Stimulated activated CD4-positive, alpha-beta T cell treated with anti-CD3 and anti-CD28 coated beads, Interleukin-1b, Interleukin-23, amount 100 ng/mL, for 1 hour (primary cell): ENCODE results near the gene CCDC61.

Experiments
- DNase-seq, 2 donors: peaks; one replicate each; pipeline ENCODE4 v3.0.0-alpha.2; 2020; ENCODE audit warnings: low read depth in 2 of 2

CCDC61 gene

GRCh38 chr19:45973553-45974338, 21.5 kb upstream of the CCDC61 start, which contains the start of gene NOVA2:
Gene NOVA2 (minus strand): TSS chr19:45973865. CDS start chr19:45973351, 514 bp downstream.
- no peak for DNase-seq

- no peak for DNase-seq
Measured at GRCh38 chr19:45975306-45976070, 19.8 kb upstream of the CCDC61 start.

- no peak for DNase-seq
Measured at GRCh38 chr19:45976178-45976577, 19.1 kb upstream of the CCDC61 start.

DNA sequence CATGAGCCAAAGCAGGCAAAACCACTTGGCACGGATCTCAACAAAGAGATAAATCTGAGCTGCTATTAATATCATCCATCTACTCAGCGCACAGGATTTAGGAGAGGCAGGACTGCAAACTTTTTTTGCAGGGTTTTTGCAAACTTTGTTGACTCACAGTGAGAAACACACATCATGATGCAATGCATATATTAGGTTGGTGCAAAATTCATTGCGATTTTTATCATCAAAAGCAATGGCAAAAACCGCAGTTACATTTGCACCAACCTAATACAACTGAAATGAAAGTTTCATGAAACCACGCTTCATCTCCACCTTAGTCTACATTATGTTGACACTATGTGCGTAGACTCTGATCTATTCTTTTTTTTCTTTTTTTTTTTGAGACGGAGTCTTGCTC, 17.1 kb upstream of the CCDC61 start:
- DNase-seq = no peak

GRCh38 chr19:45981350-45981749, 13.9 kb upstream of the CCDC61 start:
- no peak for DNase-seq

DNA sequence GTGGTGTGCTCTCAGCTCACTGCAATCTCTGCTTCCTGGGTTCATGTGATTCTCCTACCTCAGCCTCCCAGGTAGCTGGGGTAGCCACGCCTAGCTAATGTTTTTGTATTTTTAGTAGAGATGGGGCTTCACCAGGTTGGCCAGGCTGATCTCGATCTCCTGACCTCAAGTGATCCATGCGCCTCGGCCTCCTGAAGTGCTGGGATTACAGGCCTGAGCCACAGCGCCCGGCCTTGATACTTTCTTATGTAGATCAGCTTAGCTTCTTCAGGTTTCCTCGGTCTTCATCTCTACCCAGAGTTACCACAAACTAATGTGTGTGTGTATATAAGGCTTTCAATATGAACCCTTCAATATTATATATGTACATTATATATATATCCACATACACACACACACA, 9.9 kb upstream of the CCDC61 start:
- DNase-seq = no peak

- DNase-seq = no peak
Measured at GRCh38 chr19:45990113-45990728, 5.0 kb upstream of the CCDC61 start.

DNA sequence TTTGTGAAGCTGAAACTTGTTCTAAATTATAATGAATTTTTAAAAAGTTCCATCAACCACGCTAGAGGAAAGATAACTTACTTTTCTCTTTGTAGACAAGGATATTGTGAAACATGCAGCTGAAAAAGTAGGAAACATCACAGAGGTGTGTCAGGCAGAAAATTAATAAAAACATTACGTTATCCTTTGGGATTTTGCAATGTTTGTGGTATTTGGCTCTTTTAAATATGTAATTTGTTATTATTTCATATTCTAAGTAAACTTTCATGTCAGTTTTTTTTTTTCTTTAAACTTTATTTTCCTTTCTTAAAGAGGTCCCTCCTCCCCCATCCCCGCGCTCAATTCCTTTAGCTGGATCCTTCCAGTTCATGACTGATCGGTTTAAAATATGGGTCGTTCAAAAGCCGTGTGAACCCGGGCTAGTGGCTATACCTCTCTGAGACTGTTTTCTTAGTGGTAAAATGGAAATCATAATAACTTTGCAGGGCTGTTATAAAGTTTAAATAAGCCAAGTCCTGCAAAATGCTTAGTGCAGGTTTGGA, 740 bp upstream of the CCDC61 start:
- no peak for DNase-seq

GRCh38 chr19:45995715-45996385, 583 bp downstream of the CCDC61 start:
- DNase-seq = no peak

- no peak for DNase-seq
Measured at GRCh38 chr19:45996933-45997332, 1.7 kb downstream of the CCDC61 start.

- no peak for DNase-seq
Measured at GRCh38 chr19:45998834-45999233, 3.6 kb downstream of the CCDC61 start.

- DNase-seq = no peak
Measured at GRCh38 chr19:45999653-46000121, 4.4 kb downstream of the CCDC61 start.

- peak; percentile 48 to 58 for DNase-seq
Measured at GRCh38 chr19:46000491-46001246, 5.4 kb downstream of the CCDC61 start.

DNA sequence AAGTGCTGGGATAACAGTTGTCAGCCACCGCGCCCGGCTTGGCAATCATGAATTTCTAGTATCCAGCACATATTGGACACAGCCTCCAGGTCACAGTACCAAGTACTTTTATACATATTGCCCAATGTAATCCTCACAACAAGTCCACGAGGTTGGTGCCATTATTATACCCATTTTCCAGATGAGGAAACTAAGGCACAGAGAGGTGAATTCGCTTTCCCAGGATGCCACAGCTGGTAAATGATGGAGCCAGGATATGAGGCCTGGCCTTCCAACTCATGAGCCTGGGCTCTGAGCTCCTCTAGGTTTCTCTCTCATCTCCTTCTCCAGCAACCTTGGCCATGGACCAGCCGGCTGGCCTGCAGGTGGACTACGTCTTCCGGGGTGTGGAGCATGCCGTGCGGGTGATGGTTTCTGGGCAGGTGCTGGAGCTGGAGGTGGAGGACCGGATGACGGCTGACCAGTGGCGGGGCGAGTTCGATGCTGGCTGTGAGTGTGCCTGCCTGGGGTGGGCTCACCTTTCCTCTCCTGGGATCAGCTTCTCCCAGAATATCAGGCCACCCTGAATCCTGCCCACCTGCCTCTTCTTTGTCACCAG, 7.5 kb downstream of the CCDC61 start:
- DNase-seq = no peak

DNA sequence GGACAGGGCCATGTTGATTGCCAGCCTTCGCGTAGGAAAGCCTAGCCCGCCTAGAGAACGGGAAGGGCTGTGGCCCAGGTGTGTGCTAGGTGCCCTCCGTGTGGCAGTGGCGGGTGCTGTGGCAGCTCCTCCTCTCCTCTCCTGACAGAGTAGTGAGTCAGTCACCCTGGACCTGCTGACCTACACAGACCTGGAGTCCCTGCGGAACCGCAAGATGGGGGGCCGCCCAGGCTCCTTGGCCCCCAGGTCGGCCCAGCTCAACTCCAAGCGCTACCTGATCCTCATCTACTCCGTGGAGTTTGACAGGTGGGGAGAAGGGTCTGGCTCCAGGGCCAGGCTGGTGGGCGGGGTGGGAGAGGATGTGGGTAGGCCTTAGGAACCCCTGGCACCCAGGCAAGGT, 11.1 kb downstream of the CCDC61 start:
- DNase-seq = no peak

- peak; percentile 31 to 54 for DNase-seq
Measured at GRCh38 chr19:46009530-46010510, 14.6 kb downstream of the CCDC61 start.

GRCh38 chr19:46014534-46014933, 19.3 kb downstream of the CCDC61 start:
- DNase-seq = no peak

DNA sequence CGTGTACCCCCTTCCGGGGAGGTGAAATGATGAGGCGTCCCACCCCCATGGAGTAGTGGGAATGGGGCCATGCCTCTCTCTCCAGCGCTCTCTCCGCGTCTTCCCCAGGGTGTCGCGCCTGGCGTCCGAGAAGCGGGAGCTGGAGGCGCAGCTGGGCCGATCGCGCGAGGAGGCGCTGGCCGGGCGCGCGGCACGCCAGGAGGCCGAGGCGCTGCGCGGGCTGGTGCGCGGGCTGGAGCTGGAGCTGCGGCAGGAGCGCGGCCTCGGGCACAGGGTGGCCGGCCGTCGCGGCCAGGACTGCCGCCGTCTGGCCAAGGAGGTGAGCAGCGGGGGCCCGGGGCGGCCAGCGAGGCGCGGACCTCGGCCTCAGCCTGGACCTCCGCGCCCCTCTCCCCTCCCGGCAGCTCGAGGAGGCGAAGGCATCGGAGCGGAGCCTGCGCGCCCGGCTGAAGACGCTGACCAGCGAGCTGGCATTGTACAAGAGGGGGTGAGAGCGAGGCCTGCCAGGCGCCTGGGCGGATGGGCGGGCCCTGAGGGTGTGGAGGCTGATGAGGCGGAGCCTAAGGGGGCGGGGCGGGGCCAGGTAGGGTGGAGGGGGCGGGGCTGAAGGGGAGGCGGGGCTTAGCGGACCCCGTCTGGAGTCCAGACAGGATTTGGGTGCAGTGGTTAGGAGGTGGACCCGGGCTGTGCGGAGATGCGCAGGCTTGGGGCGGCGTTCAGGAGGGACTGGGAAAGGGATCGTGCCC, 19.8 kb downstream of the CCDC61 start:
- peak; percentile 38 to 54 for DNase-seq
